Left renal pelvis (tissue), 4 donors: Measurements from ENCODE around the gene RAI2. TPM values are rescaled to one million over a fixed set of nuclear protein-coding genes. Genes with fewer than 3 reads are reported as not detected.

ENCODE experiments used
- DNase-seq, 4 donors: peaks; one replicate each; pipeline ENCODE4 v3.0.0-alpha.2; 2013; ENCODE audit warnings: low read depth in 4 of 4, low spot score in 3 of 4
- polyA plus RNA-seq, 4 donors: library from polyadenylated mRNA; unstranded; fragments of 120-200 nt; gene quantifications; one replicate each; pipeline ENCODE4 v1.2.1, GENCODE V29; 2013; ENCODE audit not compliant: insufficient read length in 4 of 4

The RAI2 gene
- polyA plus RNA-seq, 4 donors, result 8.4 to 17.6 (median 12.1) TPM

GRCh38 chrX:17830211-17830610, 30.9 kb downstream of the RAI2 start:
- no peak for DNase-seq

GRCh38 chrX:17829566-17829965, 31.5 kb downstream of the RAI2 start:
- no peak for DNase-seq

- no peak for DNase-seq
Observed at GRCh38 chrX:17828171-17828570, 32.9 kb downstream of the RAI2 start.

GRCh38 chrX:17826609-17827496, 34.2 kb downstream of the RAI2 start:
- DNase-seq, result no peak

GRCh38 chrX:17824980-17825379, 36.1 kb downstream of the RAI2 start:
- no peak for DNase-seq

GRCh38 chrX:17822351-17822750, 38.7 kb downstream of the RAI2 start:
- no peak for DNase-seq

- no peak for DNase-seq
Observed at GRCh38 chrX:17820100-17820499, 41.0 kb downstream of the RAI2 start.

GRCh38 chrX:17818726-17819125, 42.4 kb downstream of the RAI2 start:
- DNase-seq, result no peak

- no peak for DNase-seq
Observed at GRCh38 chrX:17817251-17817650, 43.8 kb downstream of the RAI2 start.

- no peak for DNase-seq
Observed at GRCh38 chrX:17814557-17814956, 46.5 kb downstream of the RAI2 start.

GRCh38 chrX:17814059-17814458, 47.0 kb downstream of the RAI2 start:
- no peak for DNase-seq

- DNase-seq, result no peak
Observed at GRCh38 chrX:17813277-17813676, 47.8 kb downstream of the RAI2 start.

GRCh38 chrX:17812763-17813162, 48.3 kb downstream of the RAI2 start:
- DNase-seq, result no peak

- no peak for DNase-seq
Observed at GRCh38 chrX:17809984-17810383, 51.1 kb downstream of the RAI2 start.

- DNase-seq, result no peak
Observed at GRCh38 chrX:17809273-17809672, 51.8 kb downstream of the RAI2 start.

- DNase-seq, result no peak
Observed at GRCh38 chrX:17805120-17805519, 56.0 kb downstream of the RAI2 start.

- DNase-seq, result no peak
Observed at GRCh38 chrX:17803449-17803848, 57.6 kb downstream of the RAI2 start.

- no peak for DNase-seq
Observed at GRCh38 chrX:17802756-17803155, 58.3 kb downstream of the RAI2 start.

- no peak for DNase-seq
Observed at GRCh38 chrX:17801431-17801830, 59.7 kb downstream of the RAI2 start.

GRCh38 chrX:17798921-17799320, 62.2 kb downstream of the RAI2 start:
- no peak for DNase-seq

GRCh38 chrX:17792826-17793225, 68.3 kb downstream of the RAI2 start:
- DNase-seq, result no peak

GRCh38 chrX:17788956-17789562, 72.0 kb downstream of the RAI2 start:
- DNase-seq, result no peak
